Liver (tissue), 9 donors: ENCODE data around the gene THAP9. TPM values are rescaled to one million over a fixed set of nuclear protein-coding genes. Genes with fewer than 3 reads are reported as not detected.

Experiments used
- DNase-seq: peaks from one replicate; pipeline ENCODE4 v3.0.0-alpha.2; 2017; ENCODE audit warnings: low spot score
- H3K27ac ChIP-seq, 2 donors: one replicate each; pipeline ENCODE4 v1.7.0; 2013; ENCODE audit warnings: inconsistent platforms in 2 of 2, low read length in 2 of 2, control low read depth in 1 of 2, low read depth in 1 of 2, mild to moderate bottlenecking in 1 of 2
- H3K27me3 ChIP-seq, 4 donors: one replicate each; pipeline versions ENCODE4 v1.6.1 to v1.7.0; 2013; ENCODE audit warnings: low read length in 3 of 4, inconsistent platforms in 1 of 4, mild to moderate bottlenecking in 1 of 4, moderate library complexity in 1 of 4; ENCODE audit not compliant: control insufficient read depth in 4 of 4, insufficient read depth in 4 of 4
- H3K36me3 ChIP-seq, 4 donors: one replicate each; pipeline versions ENCODE4 v1.6.1 to v1.7.0; 2013; ENCODE audit warnings: low read length in 3 of 4, mild to moderate bottlenecking in 3 of 4, low read depth in 1 of 4, moderate library complexity in 1 of 4; ENCODE audit not compliant: control insufficient read depth in 4 of 4, insufficient read depth in 3 of 4
- H3K4me1 ChIP-seq, 4 donors: one replicate each; pipeline versions ENCODE4 v1.6.1 to v1.7.0; 2013; ENCODE audit warnings: low read length in 3 of 4, mild to moderate bottlenecking in 3 of 4, moderate library complexity in 1 of 4; ENCODE audit not compliant: control insufficient read depth in 4 of 4, insufficient read depth in 4 of 4
- H3K4me3 ChIP-seq, 3 donors: one replicate each; pipeline versions ENCODE4 v1.6.1 to v1.7.0; 2013; ENCODE audit warnings: low read length in 3 of 3, control low read depth in 1 of 3, low read depth in 1 of 3, mild to moderate bottlenecking in 1 of 3
- H3K9ac ChIP-seq, 2 donors: one replicate each; pipeline ENCODE4 v1.7.0; 2013; ENCODE audit warnings: low read length in 2 of 2, mild to moderate bottlenecking in 2 of 2, moderate library complexity in 2 of 2, control low read depth in 1 of 2, low read depth in 1 of 2
- H3K9me3 ChIP-seq, 4 donors: one replicate each; pipeline versions ENCODE4 v1.6.1 to v1.7.0; 2013; ENCODE audit warnings: low read length in 3 of 4; ENCODE audit not compliant: control insufficient read depth in 4 of 4
- EGR1 ChIP-seq, 2 donors: IDR thresholded peaks; 2 replicates each; pipeline ENCODE4 v1.6.1; 2016 to 2018; ENCODE audit warnings: antibody characterized with exemption in 2 of 2, low read depth in 2 of 2
- FOXA1 ChIP-seq: IDR thresholded peaks from 2 replicates; pipeline ENCODE4 v1.6.1; 2016; ENCODE audit warnings: antibody characterized with exemption
- FOXA2 ChIP-seq: IDR thresholded peaks from 2 replicates; pipeline ENCODE4 v1.6.1; 2016; ENCODE audit warnings: antibody characterized with exemption
- HNF4A ChIP-seq, 2 donors: conservative IDR thresholded peaks; 2 replicates each; pipeline ENCODE4 v1.6.1; 2016; ENCODE audit warnings: antibody characterized with exemption in 2 of 2, mild to moderate bottlenecking in 2 of 2
- JUND ChIP-seq, 2 donors: IDR thresholded peaks; 2 replicates each; pipeline ENCODE4 v1.6.1; 2016; ENCODE audit warnings: antibody characterized with exemption in 2 of 2
- RAD21 ChIP-seq, 2 donors: IDR thresholded peaks; 2 replicates each; pipeline ENCODE4 v1.6.1; 2016; ENCODE audit warnings: antibody characterized with exemption in 2 of 2, mild to moderate bottlenecking in 2 of 2
- SP1 ChIP-seq: IDR thresholded peaks from 2 replicates; pipeline ENCODE4 v1.6.1; 2018; ENCODE audit warnings: antibody characterized with exemption, mild to moderate bottlenecking
- TAF1 ChIP-seq: conservative IDR thresholded peaks from 2 replicates; pipeline ENCODE4 v1.6.1; 2016; ENCODE audit warnings: antibody characterized with exemption, mild to moderate bottlenecking
- YY1 ChIP-seq: IDR thresholded peaks from 2 replicates; pipeline ENCODE4 v1.6.1; 2016; ENCODE audit warnings: antibody characterized with exemption, mild to moderate bottlenecking
- WGBS: extraction: QIAGEN DNeasy Blood & Tissue Kit; methylation state at CpG from one replicate; pipeline ENCODE4 v1.1.7; 2013; 5-methylcytosine and 5-hydroxymethylcytosine counted together
- polyA plus RNA-seq, 2 donors: library from polyadenylated mRNA; stranded (reverse) in 1 of 2; unstranded in 1 of 2; fragments of 200-250 nt in 1 of 2; fragments of >200 nt in 1 of 2; fragmentation: Nextera tagmentation in 1 of 2; extraction: Ambion mirVana in 1 of 2; gene quantifications; one replicate each; pipeline versions ENCODE4 v1.2.1 to v1.2.3, GENCODE V29; 2013 to 2015
- total RNA-seq, 2 donors: library from RNA; depleted of rRNA; stranded (reverse); fragments of >200 nt; gene quantifications; one replicate each; pipeline ENCODE4 v1.2.3, GENCODE V29; 2014
- TF ChIP-seq, protein P1 (sequence below): IDR thresholded peaks from 2 replicates; pipeline ENCODE4 v1.6.1; 2016; ENCODE audit warnings: antibody characterized with exemption, mild to moderate bottlenecking
- TF ChIP-seq, protein P2 (sequence below): fragments of 150-350 bp; IDR thresholded peaks from 2 replicates; pipeline ENCODE4 v1.5.1; 2017; ENCODE audit warnings: improper control_type of control experiment, low read depth, low read length; ENCODE audit not compliant: missing input control
- TF ChIP-seq, protein P3 (sequence below): IDR thresholded peaks from 2 replicates; pipeline ENCODE4 v1.6.1; 2016; ENCODE audit warnings: antibody characterized with exemption
- TF ChIP-seq, protein P4 (sequence below): IDR thresholded peaks from 2 replicates; pipeline ENCODE4 v1.6.1; 2016; ENCODE audit warnings: antibody characterized with exemption
- donor health status: healthy.
- donor health status: healthy.
- donor health status: healthy.
- donor health status: healthy.
- donor health status: healthy.

The THAP9 gene
- total and polyA plus RNA-seq, 4 donors = 1.1 to 5.9 (median 3.4) TPM

DNA sequence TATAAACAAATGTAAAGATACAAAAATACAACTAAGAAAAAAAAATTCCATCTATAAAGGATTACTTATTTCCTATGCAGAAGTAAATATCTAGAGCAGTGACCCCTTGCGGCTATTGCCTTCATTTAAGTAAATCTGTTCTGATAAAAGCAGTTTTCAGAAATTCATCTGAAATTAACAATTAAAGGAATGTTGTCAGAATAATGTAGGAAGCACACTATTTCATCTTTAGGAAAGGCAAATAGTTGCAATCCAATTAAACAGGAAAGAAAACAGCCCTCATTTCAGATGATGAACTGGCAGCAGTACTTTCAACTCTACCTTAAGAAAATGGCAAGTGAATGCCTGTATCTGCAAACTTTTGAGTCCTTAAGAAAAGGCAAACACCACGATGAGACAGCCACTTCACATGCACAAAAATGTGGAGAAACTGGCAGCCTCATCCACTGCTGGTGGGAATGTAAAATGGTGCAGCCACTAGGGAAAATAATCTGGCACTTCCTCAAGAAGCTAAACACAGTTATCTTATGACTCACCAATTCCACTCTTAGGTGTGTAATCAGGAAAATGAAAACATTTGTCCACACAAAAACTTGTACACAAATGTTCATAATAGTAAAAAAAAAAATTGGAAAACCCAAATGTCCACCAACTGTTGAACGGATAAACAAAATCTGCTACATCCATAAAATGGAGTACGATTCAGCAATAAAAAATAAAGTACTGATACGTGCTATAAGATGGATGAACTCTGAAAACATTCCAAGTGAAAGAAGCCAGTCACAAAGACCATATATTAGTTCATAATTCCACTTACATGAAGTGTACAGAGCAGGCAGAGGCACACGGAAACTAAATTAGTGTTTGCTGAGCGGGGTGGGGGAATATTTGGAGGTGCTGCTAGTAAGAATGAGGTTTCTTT, 2.0 kb upstream of the THAP9 start:
- no peaks in the 10 kb centered on the region for H3K9me3 ChIP-seq
- no peak for DNase-seq
- H3K27ac ChIP-seq = peak overlapping the region; percentile 97 to 100
- 57% methylated on average over 7 of the region's 7 CpGs for WGBS
- TF ChIP-seq FOXA2 = no peak
- TF ChIP-seq, protein P1, sequence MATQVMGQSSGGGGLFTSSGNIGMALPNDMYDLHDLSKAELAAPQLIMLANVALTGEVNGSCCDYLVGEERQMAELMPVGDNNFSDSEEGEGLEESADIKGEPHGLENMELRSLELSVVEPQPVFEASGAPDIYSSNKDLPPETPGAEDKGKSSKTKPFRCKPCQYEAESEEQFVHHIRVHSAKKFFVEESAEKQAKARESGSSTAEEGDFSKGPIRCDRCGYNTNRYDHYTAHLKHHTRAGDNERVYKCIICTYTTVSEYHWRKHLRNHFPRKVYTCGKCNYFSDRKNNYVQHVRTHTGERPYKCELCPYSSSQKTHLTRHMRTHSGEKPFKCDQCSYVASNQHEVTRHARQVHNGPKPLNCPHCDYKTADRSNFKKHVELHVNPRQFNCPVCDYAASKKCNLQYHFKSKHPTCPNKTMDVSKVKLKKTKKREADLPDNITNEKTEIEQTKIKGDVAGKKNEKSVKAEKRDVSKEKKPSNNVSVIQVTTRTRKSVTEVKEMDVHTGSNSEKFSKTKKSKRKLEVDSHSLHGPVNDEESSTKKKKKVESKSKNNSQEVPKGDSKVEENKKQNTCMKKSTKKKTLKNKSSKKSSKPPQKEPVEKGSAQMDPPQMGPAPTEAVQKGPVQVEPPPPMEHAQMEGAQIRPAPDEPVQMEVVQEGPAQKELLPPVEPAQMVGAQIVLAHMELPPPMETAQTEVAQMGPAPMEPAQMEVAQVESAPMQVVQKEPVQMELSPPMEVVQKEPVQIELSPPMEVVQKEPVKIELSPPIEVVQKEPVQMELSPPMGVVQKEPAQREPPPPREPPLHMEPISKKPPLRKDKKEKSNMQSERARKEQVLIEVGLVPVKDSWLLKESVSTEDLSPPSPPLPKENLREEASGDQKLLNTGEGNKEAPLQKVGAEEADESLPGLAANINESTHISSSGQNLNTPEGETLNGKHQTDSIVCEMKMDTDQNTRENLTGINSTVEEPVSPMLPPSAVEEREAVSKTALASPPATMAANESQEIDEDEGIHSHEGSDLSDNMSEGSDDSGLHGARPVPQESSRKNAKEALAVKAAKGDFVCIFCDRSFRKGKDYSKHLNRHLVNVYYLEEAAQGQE = no peak
- TF ChIP-seq YY1 = no peak
- no peak for TF ChIP-seq HNF4A (conservative IDR thresholded peaks at IDR 0.05)
- TF ChIP-seq FOXA1 = no peak
- no peak for TF ChIP-seq TAF1
- TF ChIP-seq EGR1 (IDR thresholded peaks at IDR 0.05; ENCODE audit: low read depth in 2 of 2) = no peak
- peak in 1 of 2 donors; percentile 25 for TF ChIP-seq RAD21 (IDR thresholded peaks at IDR 0.05)
- no peak for TF ChIP-seq SP1
- peak in 1 of 2 donors; percentile 78 for TF ChIP-seq JUND (IDR thresholded peaks at IDR 0.05)
- TF ChIP-seq, protein P2, sequence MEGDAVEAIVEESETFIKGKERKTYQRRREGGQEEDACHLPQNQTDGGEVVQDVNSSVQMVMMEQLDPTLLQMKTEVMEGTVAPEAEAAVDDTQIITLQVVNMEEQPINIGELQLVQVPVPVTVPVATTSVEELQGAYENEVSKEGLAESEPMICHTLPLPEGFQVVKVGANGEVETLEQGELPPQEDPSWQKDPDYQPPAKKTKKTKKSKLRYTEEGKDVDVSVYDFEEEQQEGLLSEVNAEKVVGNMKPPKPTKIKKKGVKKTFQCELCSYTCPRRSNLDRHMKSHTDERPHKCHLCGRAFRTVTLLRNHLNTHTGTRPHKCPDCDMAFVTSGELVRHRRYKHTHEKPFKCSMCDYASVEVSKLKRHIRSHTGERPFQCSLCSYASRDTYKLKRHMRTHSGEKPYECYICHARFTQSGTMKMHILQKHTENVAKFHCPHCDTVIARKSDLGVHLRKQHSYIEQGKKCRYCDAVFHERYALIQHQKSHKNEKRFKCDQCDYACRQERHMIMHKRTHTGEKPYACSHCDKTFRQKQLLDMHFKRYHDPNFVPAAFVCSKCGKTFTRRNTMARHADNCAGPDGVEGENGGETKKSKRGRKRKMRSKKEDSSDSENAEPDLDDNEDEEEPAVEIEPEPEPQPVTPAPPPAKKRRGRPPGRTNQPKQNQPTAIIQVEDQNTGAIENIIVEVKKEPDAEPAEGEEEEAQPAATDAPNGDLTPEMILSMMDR = peak; percentile 7
- TF ChIP-seq, protein P3, sequence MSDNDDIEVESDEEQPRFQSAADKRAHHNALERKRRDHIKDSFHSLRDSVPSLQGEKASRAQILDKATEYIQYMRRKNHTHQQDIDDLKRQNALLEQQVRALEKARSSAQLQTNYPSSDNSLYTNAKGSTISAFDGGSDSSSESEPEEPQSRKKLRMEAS = no peak
- peak overlapping the region; percentile 68 to 99 (median 81) for H3K4me3 ChIP-seq
- H3K9ac ChIP-seq = peak overlapping the region in 1 of 2 donors; percentile 95
- H3K4me1 ChIP-seq = peaks cover 5 to 34% (median 10%) of the 10 kb centered on the region in 4 donors
- no peaks in the 10 kb centered on the region for H3K27me3 ChIP-seq
- peaks cover 0 to 12% (median 7%) of the 10 kb centered on the region in 4 donors for H3K36me3 ChIP-seq

DNA sequence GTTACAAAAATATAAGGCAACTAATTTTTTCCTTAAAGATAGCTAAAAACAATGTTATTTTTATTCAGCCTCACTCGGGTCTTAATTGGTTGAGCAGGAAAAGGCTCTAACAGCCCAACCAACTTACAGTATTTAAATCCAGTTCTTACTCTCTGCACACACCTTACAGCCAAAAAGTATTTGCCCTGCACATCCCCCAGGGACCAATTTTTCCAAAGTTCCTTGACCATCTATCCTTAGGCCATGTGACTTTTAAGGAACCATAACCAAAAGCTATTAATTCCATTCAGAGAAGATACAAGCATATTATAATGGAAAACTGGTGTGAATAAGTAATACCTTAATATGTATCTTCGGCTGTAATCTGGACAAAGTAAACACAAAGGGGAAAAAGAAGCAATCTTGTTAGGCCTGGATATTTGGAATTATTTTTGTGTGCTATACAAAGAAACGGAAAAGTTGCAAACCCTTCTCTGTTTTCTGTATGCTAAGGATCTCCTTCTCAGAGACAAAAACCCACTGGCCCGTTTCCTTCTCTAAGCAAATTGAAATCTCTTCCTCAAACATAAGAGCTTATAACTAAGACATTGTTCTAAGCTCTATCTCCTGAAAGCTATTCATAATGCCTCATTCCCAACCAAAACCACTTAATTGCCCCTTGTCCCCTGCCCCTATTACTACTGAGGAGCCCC, 1.0 kb upstream of the THAP9 start:
- Histone ChIP-seq H3K36me3 (peaks cover 0 to 6% (median under 1%) of the 10 kb centered on the region in 4 donors), H3K4me3 (peak overlapping the region; percentile 68 to 99 (median 81)), H3K27ac (peak overlapping the region; percentile 97 to 100), H3K4me1 (peaks cover 3 to 29% (median 9%) of the 10 kb centered on the region in 4 donors), H3K27me3 (no peaks in the 10 kb centered on the region), H3K9me3 (no peaks in the 10 kb centered on the region), H3K9ac (peak overlapping the region; percentile 95 to 99)
- DNase-seq = no peak
- 2% methylated on average over 4 of the region's 4 CpGs for WGBS
- TF ChIP-seq, protein P4, sequence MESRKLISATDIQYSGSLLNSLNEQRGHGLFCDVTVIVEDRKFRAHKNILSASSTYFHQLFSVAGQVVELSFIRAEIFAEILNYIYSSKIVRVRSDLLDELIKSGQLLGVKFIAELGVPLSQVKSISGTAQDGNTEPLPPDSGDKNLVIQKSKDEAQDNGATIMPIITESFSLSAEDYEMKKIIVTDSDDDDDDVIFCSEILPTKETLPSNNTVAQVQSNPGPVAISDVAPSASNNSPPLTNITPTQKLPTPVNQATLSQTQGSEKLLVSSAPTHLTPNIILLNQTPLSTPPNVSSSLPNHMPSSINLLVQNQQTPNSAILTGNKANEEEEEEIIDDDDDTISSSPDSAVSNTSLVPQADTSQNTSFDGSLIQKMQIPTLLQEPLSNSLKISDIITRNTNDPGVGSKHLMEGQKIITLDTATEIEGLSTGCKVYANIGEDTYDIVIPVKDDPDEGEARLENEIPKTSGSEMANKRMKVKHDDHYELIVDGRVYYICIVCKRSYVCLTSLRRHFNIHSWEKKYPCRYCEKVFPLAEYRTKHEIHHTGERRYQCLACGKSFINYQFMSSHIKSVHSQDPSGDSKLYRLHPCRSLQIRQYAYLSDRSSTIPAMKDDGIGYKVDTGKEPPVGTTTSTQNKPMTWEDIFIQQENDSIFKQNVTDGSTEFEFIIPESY = no peak
